ENCODE measurements around the gene RASGRP4. TPM values are rescaled to one million over a fixed set of nuclear protein-coding genes. Genes with fewer than 3 reads are reported as not detected.
A peak's percentile ranks its signal among the peaks of the same experiment; 100 is the strongest.

The RASGRP4 gene
- total RNA-seq, 1 donor from 2014 or later: not detected

GRCh38 chr19:38399081-38399480, 26.9 kb downstream of the RASGRP4 start:
- H3K27me3 Mint-ChIP-seq (ENCODE audit: unreplicated experiment): peaks cover 25% of the 10 kb centered on the region
- TF ChIP-seq, protein P1, sequence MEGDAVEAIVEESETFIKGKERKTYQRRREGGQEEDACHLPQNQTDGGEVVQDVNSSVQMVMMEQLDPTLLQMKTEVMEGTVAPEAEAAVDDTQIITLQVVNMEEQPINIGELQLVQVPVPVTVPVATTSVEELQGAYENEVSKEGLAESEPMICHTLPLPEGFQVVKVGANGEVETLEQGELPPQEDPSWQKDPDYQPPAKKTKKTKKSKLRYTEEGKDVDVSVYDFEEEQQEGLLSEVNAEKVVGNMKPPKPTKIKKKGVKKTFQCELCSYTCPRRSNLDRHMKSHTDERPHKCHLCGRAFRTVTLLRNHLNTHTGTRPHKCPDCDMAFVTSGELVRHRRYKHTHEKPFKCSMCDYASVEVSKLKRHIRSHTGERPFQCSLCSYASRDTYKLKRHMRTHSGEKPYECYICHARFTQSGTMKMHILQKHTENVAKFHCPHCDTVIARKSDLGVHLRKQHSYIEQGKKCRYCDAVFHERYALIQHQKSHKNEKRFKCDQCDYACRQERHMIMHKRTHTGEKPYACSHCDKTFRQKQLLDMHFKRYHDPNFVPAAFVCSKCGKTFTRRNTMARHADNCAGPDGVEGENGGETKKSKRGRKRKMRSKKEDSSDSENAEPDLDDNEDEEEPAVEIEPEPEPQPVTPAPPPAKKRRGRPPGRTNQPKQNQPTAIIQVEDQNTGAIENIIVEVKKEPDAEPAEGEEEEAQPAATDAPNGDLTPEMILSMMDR (IDR thresholded peaks at IDR 0.05; ENCODE audit: partially characterized antibody, unreplicated experiment): no peak

DNA sequence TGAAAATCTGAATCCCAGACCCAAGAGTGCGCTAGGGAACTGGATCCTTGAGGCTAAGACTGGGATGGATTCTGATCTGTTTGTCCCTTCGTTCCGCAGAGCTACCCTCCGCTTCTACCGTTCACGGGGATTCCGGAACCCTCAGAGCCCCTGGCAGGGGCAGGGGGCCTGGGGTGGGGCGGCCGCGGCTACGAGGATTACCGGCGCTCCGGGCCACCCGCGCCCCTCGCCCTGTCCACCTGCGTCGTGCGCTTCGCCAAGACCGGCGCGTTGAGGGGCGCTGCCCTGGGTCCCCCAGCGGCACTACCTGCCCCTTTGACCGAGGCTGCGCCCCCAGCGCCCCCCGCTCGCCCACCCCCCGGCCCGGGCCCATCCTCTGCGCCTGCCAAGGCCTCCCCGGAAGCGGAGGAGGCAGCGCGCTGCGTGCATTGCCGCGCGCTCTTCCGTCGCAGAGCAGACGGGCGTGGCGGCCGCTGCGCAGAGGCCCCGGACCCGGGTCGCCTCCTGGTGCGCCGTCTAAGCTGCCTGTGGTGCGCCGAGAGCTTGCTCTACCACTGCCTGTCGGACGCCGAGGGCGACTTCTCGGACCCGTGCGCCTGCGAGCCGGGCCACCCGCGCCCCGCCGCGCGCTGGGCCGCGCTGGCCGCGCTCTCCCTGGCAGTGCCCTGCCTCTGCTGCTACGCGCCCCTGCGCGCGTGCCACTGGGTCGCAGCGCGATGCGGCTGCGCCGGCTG, 30.5 kb downstream of the RASGRP4 start:
- H3K27me3 Mint-ChIP-seq (ENCODE audit: unreplicated experiment): peaks cover 37% of the 10 kb centered on the region
- no peak overlapping the region for H3K27ac Mint-ChIP-seq (ENCODE audit: unreplicated experiment)
- TF ChIP-seq, protein P1 (IDR thresholded peaks at IDR 0.05; ENCODE audit: partially characterized antibody, unreplicated experiment): no peak
- peaks cover 4% of the 10 kb centered on the region for H3K4me1 Mint-ChIP-seq (ENCODE audit: low read depth, unreplicated experiment)
- peaks cover 14% of the 10 kb centered on the region for H3K36me3 Mint-ChIP-seq (ENCODE audit: unreplicated experiment)
- H3K9me3 Mint-ChIP-seq (ENCODE audit: unreplicated experiment): peaks cover 6% of the 10 kb centered on the region
- no peak overlapping the region for H3K4me3 Mint-ChIP-seq (ENCODE audit: unreplicated experiment)
- peak; percentile 41 for DNase-seq

More at GRCh38 chr19:38399081-38399480, 26.9 kb downstream of the RASGRP4 start:
- DNase-seq: no peak
- Mint-ChIP-seq H3K4me3 (ENCODE audit: unreplicated experiment) (no peak overlapping the region), H3K9me3 (ENCODE audit: unreplicated experiment) (peaks cover 8% of the 10 kb centered on the region), H3K36me3 (ENCODE audit: unreplicated experiment) (peaks cover 7% of the 10 kb centered on the region), H3K4me1 (ENCODE audit: low read depth, unreplicated experiment) (peaks cover 2% of the 10 kb centered on the region), H3K27ac (ENCODE audit: unreplicated experiment) (no peak overlapping the region)

DNA sequence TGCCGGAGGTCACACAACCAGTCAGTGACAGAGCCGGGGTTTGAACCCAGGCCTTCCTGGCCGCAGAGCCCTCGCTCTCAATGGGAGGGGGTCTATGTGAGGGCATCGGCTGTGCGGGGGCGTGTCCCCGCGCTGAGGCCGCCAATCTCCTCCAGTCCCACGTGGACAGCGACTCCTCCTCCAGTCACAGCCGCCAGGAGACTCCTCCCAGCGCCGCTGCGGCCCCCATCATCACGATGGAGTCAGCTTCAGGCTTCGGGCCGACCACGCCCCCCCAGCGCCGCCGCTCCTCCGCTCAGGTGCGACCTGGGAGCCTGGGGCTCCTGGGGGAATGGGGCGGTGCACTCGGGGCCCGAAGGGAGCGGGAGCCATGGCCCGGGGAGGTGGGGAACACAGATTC, 31.5 kb downstream of the RASGRP4 start:
- peaks cover 7% of the 10 kb centered on the region for H3K9me3 Mint-ChIP-seq (ENCODE audit: unreplicated experiment)

GRCh38 chr19:38392707-38393308, 33.2 kb downstream of the RASGRP4 start:
- peaks cover 14% of the 10 kb centered on the region for H3K36me3 Mint-ChIP-seq (ENCODE audit: unreplicated experiment)
- H3K27ac Mint-ChIP-seq (ENCODE audit: unreplicated experiment): no peak overlapping the region
- peaks cover 2% of the 10 kb centered on the region for H3K4me1 Mint-ChIP-seq (ENCODE audit: low read depth, unreplicated experiment)
- DNase-seq: no peak
- TF ChIP-seq, protein P1 (IDR thresholded peaks at IDR 0.05; ENCODE audit: partially characterized antibody, unreplicated experiment): no peak
- H3K4me3 Mint-ChIP-seq (ENCODE audit: unreplicated experiment): no peak overlapping the region
- peaks cover 7% of the 10 kb centered on the region for H3K9me3 Mint-ChIP-seq (ENCODE audit: unreplicated experiment)
- H3K27me3 Mint-ChIP-seq (ENCODE audit: unreplicated experiment): peaks cover 36% of the 10 kb centered on the region

More for the DNA sequence above, 31.5 kb downstream of the RASGRP4 start:
- DNase-seq: peak; percentile 75
- Mint-ChIP-seq H3K27me3 (ENCODE audit: unreplicated experiment) (peaks cover 35% of the 10 kb centered on the region), H3K4me1 (ENCODE audit: low read depth, unreplicated experiment) (peaks cover 3% of the 10 kb centered on the region), H3K4me3 (ENCODE audit: unreplicated experiment) (peak overlapping the region; percentile 79), H3K27ac (ENCODE audit: unreplicated experiment) (no peak overlapping the region), H3K36me3 (ENCODE audit: unreplicated experiment) (peaks cover 14% of the 10 kb centered on the region)
- TF ChIP-seq, protein P1 (IDR thresholded peaks at IDR 0.05; ENCODE audit: partially characterized antibody, unreplicated experiment): no peak

DNA sequence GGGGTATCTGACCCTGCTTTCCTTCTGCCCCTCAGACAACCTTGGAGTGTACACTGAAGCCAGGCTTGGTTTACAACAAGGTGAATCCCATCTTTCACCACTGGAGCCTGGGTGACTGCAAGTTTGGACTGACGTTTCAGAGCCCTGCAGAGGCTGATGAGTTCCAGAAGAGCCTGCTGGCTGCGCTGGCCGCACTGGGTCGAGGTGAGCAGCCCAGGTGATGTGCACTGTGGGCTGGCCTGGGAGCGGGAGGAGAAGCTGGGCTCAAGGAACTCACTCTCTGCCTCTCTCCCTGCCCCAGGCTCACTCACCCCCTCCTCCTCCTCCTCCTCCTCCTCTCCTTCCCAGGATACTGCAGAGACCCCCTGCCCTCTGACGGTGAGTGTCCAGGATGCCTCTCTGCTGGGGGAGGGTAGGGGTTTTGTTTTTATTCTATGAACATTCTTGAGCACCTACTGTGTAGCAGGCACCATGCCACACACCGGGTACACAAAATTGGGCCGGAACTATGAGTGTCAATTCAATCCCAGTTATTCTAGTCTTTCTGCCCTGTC, 34.0 kb downstream of the RASGRP4 start:
- H3K9me3 Mint-ChIP-seq (ENCODE audit: unreplicated experiment): peaks cover 7% of the 10 kb centered on the region
- H3K27ac Mint-ChIP-seq (ENCODE audit: unreplicated experiment): no peak overlapping the region
- H3K4me3 Mint-ChIP-seq (ENCODE audit: unreplicated experiment): no peak overlapping the region
- TF ChIP-seq, protein P1 (IDR thresholded peaks at IDR 0.05; ENCODE audit: partially characterized antibody, unreplicated experiment): no peak
- DNase-seq: no peak
- peaks cover 36% of the 10 kb centered on the region for H3K27me3 Mint-ChIP-seq (ENCODE audit: unreplicated experiment)
- peaks cover 2% of the 10 kb centered on the region for H3K4me1 Mint-ChIP-seq (ENCODE audit: low read depth, unreplicated experiment)
- peaks cover 14% of the 10 kb centered on the region for H3K36me3 Mint-ChIP-seq (ENCODE audit: unreplicated experiment)

Measured in glutamatergic neuron (in vitro differentiated cells).